Skin of body (tissue), 2 donors: ENCODE measurements around the gene FGF22. TPM values are rescaled to one million over a fixed set of nuclear protein-coding genes. Genes with fewer than 3 reads are reported as not detected.
"Not testable (repeated sequence)": the region's sequence is repeated elsewhere in the genome, so short reads cannot be mapped to it uniquely, and the experiment has no call there.

Source experiments
- DNase-seq: peaks from one replicate; lab custom pipeline; 2025; lab: John Stamatoyannopoulos, UW
- total RNA-seq: library from RNA; depleted of rRNA; stranded (reverse); fragments of >200 nt; gene quantifications from one replicate; pipeline ENCODE4 v1.2.3, GENCODE V29; 2014

FGF22 gene
- total RNA-seq, 1 donor from 2014 or later: 1.4 TPM

DNA sequence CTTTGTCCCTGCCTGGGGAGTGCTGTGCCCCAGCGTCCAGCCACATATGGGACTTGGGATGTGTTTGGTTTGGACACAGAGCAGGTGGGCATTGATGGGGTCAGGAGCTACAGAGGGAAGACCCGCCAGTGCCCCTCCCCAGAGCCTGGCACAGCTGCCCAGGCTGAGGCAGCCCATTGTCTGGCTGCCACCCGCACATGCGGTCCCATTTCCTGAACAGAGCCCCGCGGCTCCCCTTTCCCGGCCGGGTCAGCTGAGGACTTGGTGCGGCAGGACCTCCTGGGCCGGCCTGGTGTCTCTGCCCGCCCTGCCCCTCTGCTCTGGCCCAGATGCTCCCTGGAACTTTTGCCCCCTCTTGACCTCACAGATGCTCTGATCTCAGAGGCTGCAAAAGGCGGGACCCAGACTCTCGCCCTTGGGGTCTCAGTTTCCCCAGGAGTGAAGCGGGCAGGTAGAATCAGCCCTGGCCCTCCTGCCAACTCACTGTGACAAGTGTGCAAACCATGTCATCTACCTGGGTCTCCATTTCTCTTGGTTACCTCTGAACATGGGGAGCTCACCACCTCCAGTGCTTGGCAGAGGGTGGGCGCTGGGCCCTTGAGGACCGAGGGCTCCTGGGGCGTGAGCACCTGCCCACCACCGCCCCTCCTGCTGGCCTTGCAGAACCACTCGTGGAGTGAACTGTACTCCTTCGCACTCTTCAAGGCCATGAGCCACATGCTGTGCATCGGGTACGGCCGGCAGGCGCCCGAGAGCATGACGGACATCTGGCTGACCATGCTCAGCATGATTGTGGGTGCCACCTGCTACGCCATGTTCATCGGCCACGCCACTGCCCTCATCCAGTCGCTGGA lies 32.2 kb upstream of the FGF22 start:
- no peak for DNase-seq

DNA sequence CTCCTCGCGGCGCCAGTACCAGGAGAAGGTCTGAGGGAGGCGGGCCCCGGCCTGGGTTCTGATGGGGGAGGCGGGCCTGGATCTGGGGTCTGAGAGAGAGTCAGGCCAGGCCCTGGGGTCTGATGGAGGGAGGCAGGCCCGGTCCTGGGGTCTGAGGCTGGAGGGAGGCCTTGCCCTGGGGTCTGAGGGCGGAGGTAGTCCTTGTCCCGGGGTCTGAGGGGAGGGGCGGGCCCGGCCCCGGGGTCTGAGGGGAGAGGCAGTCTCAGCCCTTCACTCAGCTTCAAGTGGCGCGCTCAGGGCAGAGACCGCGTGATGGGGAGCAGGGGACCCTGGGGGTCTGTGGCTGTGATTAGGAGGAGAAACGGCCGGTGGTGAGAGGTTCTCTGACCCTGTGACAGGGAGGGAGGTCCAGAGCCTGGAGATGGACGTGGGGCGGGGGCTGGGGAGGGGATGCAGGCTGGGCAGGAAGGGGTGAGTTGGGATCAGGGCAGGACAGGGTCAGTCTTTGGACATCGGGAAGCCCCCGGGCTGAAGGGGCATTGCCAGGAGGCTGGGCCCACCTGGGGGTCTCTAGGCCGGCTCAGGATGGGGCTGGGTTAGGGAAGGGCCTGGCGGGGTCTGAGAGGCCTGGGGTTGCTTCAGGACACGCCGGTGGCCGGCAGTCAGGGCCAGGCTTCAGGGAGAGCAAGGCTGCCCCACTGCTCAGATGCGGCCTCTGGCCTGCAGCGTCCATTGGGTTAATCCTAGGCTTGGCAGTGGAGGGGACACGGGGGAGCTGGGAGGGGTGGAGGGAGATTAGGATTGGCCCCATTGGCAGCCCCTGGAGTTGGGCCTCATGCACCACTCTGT lies 31.3 kb upstream of the FGF22 start:
- DNase-seq: no peak

DNA sequence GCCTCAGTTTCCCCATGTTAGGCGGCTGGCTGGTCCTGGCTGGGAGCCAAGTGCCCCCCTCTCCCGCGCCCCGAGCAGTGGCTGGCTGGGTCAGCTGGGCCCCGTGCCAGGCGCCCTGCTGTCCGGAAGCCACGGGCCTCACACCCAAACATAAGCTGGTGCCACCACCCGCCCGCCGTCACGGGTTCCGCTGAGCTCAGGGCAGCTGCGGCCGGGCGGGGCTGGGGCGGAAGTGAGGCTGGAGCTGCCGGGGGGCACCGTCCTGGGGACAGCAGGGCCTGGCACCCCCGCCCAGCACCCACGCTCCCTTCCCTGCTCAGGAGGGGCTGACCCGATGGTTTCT lies 30.7 kb upstream of the FGF22 start:
- DNase-seq: no peak

GRCh38 chr19:610071-610800 lies 29.4 kb upstream of the FGF22 start:
- no peak for DNase-seq

- DNase-seq: peak; percentile 23
Measured at GRCh38 chr19:610801-611480, 28.7 kb upstream of the FGF22 start.

DNA sequence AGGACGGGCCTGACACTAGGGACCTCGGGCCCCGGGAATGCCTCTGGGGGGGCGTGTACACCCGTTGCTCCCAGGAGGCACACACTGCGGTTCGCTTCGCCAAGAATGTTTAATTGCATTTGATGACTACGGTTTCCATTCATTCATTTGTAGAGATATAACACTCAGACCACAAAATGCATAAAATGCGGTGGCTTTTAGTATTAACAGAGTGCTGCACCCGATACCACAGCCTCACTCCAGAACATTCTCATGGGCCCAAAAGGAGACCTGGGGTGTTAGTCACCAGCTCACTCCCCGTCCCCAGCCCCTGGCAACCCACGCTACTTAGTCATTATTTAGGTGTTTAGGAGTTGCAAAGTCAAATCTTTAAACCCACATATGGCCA lies 28.2 kb upstream of the FGF22 start:
- DNase-seq: no peak

- DNase-seq: no peak
Measured at GRCh38 chr19:612941-613340, 26.7 kb upstream of the FGF22 start.

DNA sequence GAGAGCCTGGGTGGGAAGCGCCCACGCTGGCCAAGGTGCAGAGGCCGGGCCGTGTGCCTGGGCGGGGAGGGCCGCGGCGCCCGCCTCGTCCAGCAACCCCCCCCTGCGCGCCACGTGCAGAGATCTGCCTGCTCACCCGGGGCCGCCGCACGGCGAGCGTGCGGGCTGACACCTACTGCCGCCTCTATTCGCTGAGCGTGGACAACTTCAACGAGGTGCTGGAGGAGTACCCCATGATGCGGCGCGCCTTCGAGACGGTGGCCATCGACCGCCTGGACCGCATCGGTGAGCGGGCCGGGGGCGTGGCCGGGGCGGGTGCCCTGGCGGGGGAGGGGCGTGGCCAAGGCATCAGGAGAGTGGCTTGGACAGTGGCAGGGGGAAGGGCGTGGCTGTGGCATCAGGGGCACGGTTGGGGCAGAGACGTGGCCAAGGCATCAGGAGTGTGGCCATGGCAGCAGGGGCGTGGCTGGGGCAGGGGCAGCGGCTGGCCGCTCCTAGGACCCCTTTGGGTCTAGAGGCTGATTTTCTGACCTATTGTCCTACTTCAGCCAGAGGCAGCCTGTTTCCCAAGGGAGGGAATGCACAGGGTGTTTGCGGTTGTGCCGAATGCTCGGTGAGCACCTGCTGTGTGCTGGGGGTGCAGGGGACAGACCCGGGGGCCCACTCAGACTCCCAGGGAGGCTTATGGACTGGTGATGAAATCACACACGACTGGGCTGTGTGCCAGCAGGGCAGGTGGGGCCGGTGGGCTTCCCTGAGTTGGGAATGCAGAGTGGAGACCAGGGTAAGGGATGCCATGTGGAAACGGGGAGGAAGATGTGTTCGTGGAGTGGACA lies 25.7 kb upstream of the FGF22 start:
- DNase-seq: no peak

GRCh38 chr19:615619-616018 lies 24.1 kb upstream of the FGF22 start:
- DNase-seq: no peak

DNA sequence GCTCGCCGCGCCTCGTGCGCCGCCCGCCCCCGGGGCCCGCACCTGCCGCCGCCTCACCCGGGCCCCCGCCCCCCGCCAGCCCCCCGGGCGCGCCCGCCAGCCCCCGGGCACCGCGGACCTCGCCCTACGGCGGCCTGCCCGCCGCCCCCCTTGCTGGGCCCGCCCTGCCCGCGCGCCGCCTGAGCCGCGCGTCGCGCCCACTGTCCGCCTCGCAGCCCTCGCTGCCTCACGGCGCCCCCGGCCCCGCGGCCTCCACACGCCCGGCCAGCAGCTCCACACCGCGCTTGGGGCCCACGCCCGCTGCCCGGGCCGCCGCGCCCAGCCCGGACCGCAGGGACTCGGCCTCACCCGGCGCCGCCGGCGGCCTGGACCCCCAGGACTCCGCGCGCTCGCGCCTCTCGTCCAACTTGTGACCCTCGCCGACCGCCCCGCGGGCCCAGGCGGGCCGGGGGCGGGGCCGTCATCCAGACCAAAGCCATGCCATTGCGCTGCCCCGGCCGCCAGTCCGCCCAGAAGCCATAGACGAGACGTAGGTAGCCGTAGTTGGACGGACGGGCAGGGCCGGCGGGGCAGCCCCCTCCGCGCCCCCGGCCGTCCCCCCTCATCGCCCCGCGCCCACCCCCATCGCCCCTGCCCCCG lies 23.5 kb upstream of the FGF22 start:
- DNase-seq: no peak

DNA sequence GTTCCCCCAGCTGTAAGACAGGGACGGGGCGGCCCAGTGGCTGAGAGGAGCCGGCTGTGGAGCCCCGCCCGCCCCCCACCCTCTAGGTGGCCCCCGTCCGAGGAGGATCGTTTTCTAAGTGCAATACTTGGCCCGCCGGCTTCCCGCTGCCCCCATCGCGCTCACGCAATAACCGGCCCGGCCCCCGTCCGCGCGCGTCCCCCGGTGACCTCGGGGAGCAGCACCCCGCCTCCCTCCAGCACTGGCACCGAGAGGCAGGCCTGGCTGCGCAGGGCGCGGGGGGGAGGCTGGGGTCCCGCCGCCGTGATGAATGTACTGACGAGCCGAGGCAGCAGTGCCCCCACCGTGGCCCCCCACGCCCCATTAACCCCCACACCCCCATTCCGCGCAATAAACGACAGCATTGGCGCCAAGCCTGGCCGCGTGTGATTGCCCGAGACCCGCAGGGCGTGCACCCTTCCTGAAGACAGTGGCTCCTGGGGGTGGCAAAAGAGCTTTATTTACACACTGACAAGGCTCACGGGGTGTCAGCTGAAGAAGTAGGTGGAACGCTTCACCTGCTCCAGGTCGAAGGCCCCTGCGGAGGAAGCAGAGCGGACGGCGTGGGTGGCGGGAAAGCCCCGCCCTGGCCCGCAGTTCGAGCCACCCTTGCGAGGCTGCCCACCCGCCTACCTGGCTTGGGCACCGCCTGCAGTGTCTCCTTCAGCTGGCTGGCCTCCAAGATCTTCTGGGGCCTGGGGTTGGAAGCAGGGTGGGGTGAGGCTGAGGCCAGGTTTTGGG lies 22.7 kb upstream of the FGF22 start:
- DNase-seq: no peak

GRCh38 chr19:617551-618246 lies 22.0 kb upstream of the FGF22 start:
- no peak for DNase-seq

GRCh38 chr19:618247-618619 lies 21.4 kb upstream of the FGF22 start:
- DNase-seq: no peak

DNA sequence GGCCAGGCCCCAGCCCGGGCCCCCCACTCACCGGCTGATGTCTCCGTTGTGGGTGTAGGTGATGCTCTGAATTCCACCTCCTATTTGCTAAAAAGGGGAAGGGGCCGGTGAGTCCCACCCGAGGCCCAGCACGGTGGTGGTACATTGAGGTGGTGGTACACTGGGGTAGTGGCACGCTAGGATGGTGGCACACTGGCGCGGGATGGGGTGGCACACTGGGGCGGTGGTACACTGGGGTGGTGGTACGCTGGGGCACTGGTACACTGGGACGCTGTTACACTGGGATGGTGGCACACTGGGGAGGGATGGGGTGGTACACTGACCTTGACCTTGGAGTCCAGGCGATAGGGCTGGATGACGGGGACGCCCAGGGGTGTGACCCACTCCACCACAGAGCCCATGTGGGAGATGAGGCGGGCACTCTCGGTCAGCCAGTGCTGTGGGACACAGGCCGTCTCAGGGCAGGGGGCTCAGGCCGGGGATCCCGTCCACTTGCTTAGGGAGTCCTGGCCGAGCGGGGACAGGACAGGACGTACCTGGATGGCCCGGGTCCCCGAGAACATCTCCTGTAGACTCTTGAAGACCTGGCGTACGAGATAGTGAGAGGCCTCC lies 20.9 kb upstream of the FGF22 start:
- DNase-seq: no peak

DNA sequence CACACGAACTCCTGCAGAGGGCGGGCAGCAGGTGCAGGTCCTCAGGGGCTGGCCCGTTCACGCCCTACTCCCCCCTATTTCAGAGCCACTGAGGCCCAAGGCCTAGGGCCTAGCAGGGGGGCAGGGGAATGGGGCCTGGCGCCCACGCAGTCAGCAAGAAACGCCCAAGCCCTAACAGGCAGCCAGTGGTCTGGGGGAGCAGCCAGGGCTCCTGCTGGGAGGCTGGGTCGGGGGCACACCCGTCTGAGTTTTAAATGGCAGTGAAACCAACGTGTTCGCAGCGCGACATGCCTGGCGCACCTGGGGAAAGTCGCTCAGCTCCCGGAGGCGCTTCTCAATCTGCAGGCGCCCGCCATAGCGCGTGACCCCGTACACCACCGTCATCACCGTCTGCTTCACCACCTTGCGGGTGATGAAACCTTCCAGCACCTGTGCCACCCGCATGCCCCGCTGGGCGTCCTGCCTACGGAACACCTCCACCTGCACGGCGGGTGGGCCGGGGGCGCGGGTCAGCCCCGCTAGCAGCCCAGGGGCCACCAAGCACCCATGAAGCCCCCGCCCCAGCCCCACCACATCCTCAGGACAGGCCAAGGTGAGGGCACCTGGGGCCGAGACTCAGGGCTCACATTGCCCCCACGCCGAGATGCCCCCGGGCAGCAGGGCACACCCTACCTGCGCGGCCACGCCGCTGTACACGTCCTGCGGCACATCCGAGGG lies 20.2 kb upstream of the FGF22 start:
- DNase-seq: no peak

- no peak for DNase-seq
Measured at GRCh38 chr19:620166-620862, 19.4 kb upstream of the FGF22 start.

DNA sequence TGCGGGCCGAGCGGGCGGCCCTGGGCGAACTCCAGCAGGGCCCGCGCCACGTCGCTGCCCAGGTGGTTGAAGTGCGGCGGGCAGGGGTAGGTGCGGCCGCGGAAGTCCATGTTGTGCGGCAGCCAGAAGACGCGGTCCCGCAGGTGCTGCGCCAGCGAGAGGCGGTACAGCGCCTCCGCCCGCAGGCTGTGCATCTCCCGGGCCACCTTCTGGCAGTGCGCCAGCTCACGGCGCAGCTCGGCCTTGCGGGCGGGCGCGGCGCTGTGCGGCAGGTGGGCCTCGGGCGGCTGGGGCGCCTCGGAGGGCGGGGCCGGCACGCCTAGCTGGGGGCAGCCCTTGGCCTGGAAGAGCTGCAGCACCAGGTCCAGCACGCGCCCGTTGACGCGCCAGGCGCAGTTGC lies 18.5 kb upstream of the FGF22 start:
- not testable (repeated sequence) for DNase-seq
